Measurements from ENCODE around the gene GPATCH4. TPM values are rescaled to one million over a fixed set of nuclear protein-coding genes. Genes with fewer than 3 reads are reported as not detected.
A peak's percentile ranks its signal among the peaks of the same experiment; 100 is the strongest.

The GPATCH4 gene
- total RNA-seq, 1 donor from 2014 or later, result 26.2 TPM

- Mint-ChIP-seq H3K4me1 (ENCODE audit: low read depth) (no peaks in the 10 kb centered on the region), H3K27ac (no peak overlapping the region), H3K27me3 (no peaks in the 10 kb centered on the region), H3K9me3 (ENCODE audit: low read depth) (no peaks in the 10 kb centered on the region), H3K36me3 (ENCODE audit: insufficient read depth) (peaks cover 9% of the 10 kb centered on the region), H3K4me3 (ENCODE audit: low read depth) (no peak overlapping the region)
- no peak for TF ChIP-seq CTCF (IDR thresholded peaks at IDR 0.05; ENCODE audit: unreplicated experiment)
- DNase-seq (ENCODE audit: low spot score, unreplicated experiment), result no peak
Measured at GRCh38 chr1:156550346-156550745, 50.9 kb downstream of the GPATCH4 start.

GRCh38 chr1:156549831-156550230 lies 51.4 kb downstream of the GPATCH4 start:
- H3K4me1 Mint-ChIP-seq (ENCODE audit: low read depth), result no peaks in the 10 kb centered on the region
- H3K9me3 Mint-ChIP-seq (ENCODE audit: low read depth), result no peaks in the 10 kb centered on the region
- no peak for DNase-seq (ENCODE audit: low spot score, unreplicated experiment)
- H3K27ac Mint-ChIP-seq, result no peak overlapping the region
- no peaks in the 10 kb centered on the region for H3K27me3 Mint-ChIP-seq
- H3K36me3 Mint-ChIP-seq (ENCODE audit: insufficient read depth), result peaks cover 9% of the 10 kb centered on the region
- no peak for TF ChIP-seq CTCF (IDR thresholded peaks at IDR 0.05; ENCODE audit: unreplicated experiment)
- no peak overlapping the region for H3K4me3 Mint-ChIP-seq (ENCODE audit: low read depth)

- no peak for TF ChIP-seq CTCF (IDR thresholded peaks at IDR 0.05; ENCODE audit: unreplicated experiment)
- Mint-ChIP-seq H3K27me3 (no peaks in the 10 kb centered on the region), H3K4me3 (ENCODE audit: low read depth) (no peak overlapping the region), H3K36me3 (ENCODE audit: insufficient read depth) (peaks cover 9% of the 10 kb centered on the region), H3K4me1 (ENCODE audit: low read depth) (no peaks in the 10 kb centered on the region), H3K9me3 (ENCODE audit: low read depth) (no peaks in the 10 kb centered on the region), H3K27ac (peak overlapping the region; percentile 13)
- DNase-seq (ENCODE audit: low spot score, unreplicated experiment), result no peak
Measured at GRCh38 chr1:156549390-156549789, 51.9 kb downstream of the GPATCH4 start.

GRCh38 chr1:156547982-156548381 lies 53.3 kb downstream of the GPATCH4 start:
- H3K4me1 Mint-ChIP-seq (ENCODE audit: low read depth), result peaks cover 1% of the 10 kb centered on the region
- DNase-seq (ENCODE audit: low spot score, unreplicated experiment), result no peak
- no peaks in the 10 kb centered on the region for H3K9me3 Mint-ChIP-seq (ENCODE audit: low read depth)
- H3K4me3 Mint-ChIP-seq (ENCODE audit: low read depth), result no peak overlapping the region
- H3K27me3 Mint-ChIP-seq, result no peaks in the 10 kb centered on the region
- H3K27ac Mint-ChIP-seq, result no peak overlapping the region
- TF ChIP-seq CTCF (IDR thresholded peaks at IDR 0.05; ENCODE audit: unreplicated experiment), result no peak
- H3K36me3 Mint-ChIP-seq (ENCODE audit: insufficient read depth), result peaks cover 7% of the 10 kb centered on the region

- Mint-ChIP-seq H3K9me3 (ENCODE audit: low read depth) (no peaks in the 10 kb centered on the region), H3K27me3 (no peaks in the 10 kb centered on the region), H3K36me3 (ENCODE audit: insufficient read depth) (peaks cover 4% of the 10 kb centered on the region), H3K4me3 (ENCODE audit: low read depth) (no peak overlapping the region), H3K27ac (no peak overlapping the region), H3K4me1 (ENCODE audit: low read depth) (peaks cover 2% of the 10 kb centered on the region)
- DNase-seq (ENCODE audit: low spot score, unreplicated experiment), result no peak
- no peak for TF ChIP-seq CTCF (IDR thresholded peaks at IDR 0.05; ENCODE audit: unreplicated experiment)
Measured at GRCh38 chr1:156547434-156547833, 53.8 kb downstream of the GPATCH4 start.
